Hepatocyte (in vitro differentiated cells): ENCODE measurements around the gene PTPN12. TPM values are rescaled to one million over a fixed set of nuclear protein-coding genes. Genes with fewer than 3 reads are reported as not detected.

Experiments
- DNase-seq: peaks from one replicate; pipeline ENCODE4 v3.0.0-alpha.2; 2016; ENCODE audit warnings: low spot score
- H2AFZ ChIP-seq: fragments of 200-600 bp; sonication (generic); 2 replicates; pipeline ENCODE4 v1.6.0; 2016; ENCODE audit warnings: antibody characterized with exemption, mild to moderate bottlenecking
- H3K27ac ChIP-seq: fragments of 200-600 bp; sonication (generic); 2 replicates; pipeline ENCODE4 v1.5.1; 2016; ENCODE audit warnings: mild to moderate bottlenecking
- H3K27me3 ChIP-seq: fragments of 200-600 bp; sonication (generic); 2 replicates; pipeline ENCODE4 v1.6.1; 2016
- H3K36me3 ChIP-seq: fragments of 200-600 bp; sonication (generic); replicated peaks from 2 replicates; pipeline ENCODE4 v1.5.1; 2016; ENCODE audit warnings: low read depth; ENCODE audit not compliant: insufficient read depth
- H3K4me1 ChIP-seq: fragments of 200-600 bp; sonication (generic); 2 replicates; pipeline ENCODE4 v1.5.1; 2016; ENCODE audit warnings: mild to moderate bottlenecking, moderate library complexity; ENCODE audit not compliant: insufficient read depth
- H3K4me2 ChIP-seq: fragments of 200-600 bp; sonication (generic); 2 replicates; pipeline ENCODE4 v1.6.0; 2016
- H3K4me3 ChIP-seq: fragments of 200-600 bp; sonication (generic); 2 replicates; pipeline ENCODE4 v1.5.1; 2016; ENCODE audit warnings: mild to moderate bottlenecking
- H3K79me2 ChIP-seq: fragments of 200-600 bp; sonication (generic); 2 replicates; pipeline ENCODE4 v1.6.0; 2017; ENCODE audit warnings: mild to moderate bottlenecking
- H3K9me2 ChIP-seq: fragments of 200-600 bp; sonication (generic); replicated peaks from 2 replicates; pipeline ENCODE4 v1.6.0; 2017; ENCODE audit warnings: mild to moderate bottlenecking; ENCODE audit not compliant: insufficient read depth
- H3K9me3 ChIP-seq: fragments of 200-600 bp; sonication (generic); 2 replicates; pipeline ENCODE4 v1.5.1; 2016; ENCODE audit warnings: low read depth, mild to moderate bottlenecking
- H4K20me1 ChIP-seq: fragments of 200-600 bp; sonication (generic); 2 replicates; pipeline ENCODE4 v1.6.0; 2016; ENCODE audit warnings: mild to moderate bottlenecking; ENCODE audit not compliant: insufficient read depth, poor library complexity, severe bottlenecking
- CTCF ChIP-seq: fragments of 200-600 bp; sonication (generic); IDR thresholded peaks from 2 replicates; pipeline ENCODE4 v1.5.1; 2016; ENCODE audit warnings: antibody characterized with exemption, mild to moderate bottlenecking; ENCODE audit not compliant: poor library complexity
- EZH2 ChIP-seq: fragments of 200-600 bp; sonication (generic); IDR thresholded peaks from 2 replicates; pipeline ENCODE4 v1.6.1; 2016; ENCODE audit warnings: antibody characterized with exemption, mild to moderate bottlenecking, borderline replicate concordance
- EZH2phosphoT487 ChIP-seq: fragments of 200-600 bp; sonication (generic); IDR thresholded peaks from one replicate; pipeline ENCODE4 v1.6.1; 2018; ENCODE audit warnings: antibody characterized with exemption, mild to moderate bottlenecking, low read depth, moderate library complexity; ENCODE audit not compliant: unreplicated experiment, severe bottlenecking
- WGBS: methylation state at CpG from one replicate; pipeline ENCODE4 v1.1.6; 2016; ENCODE audit warnings: low lambda C conversion rate; ENCODE audit errors: missing lambda C conversion rate; 5-methylcytosine and 5-hydroxymethylcytosine counted together
- polyA plus RNA-seq: library from polyadenylated mRNA; unstranded; fragments of >200 nt; fragmentation: Nextera tagmentation; extraction: Ambion mirVana; gene quantifications from 2 replicates; pipeline ENCODE4 v1.2.1, GENCODE V29; 2016
- total RNA-seq: library from RNA; depleted of rRNA; stranded (reverse); fragments of >200 nt; gene quantifications from 2 replicates; pipeline ENCODE4 v1.2.3, GENCODE V29; 2014

PTPN12 gene
- total and polyA plus RNA-seq, 2 experiments from 2014 or later: 16.4 to 50.5 TPM

DNA sequence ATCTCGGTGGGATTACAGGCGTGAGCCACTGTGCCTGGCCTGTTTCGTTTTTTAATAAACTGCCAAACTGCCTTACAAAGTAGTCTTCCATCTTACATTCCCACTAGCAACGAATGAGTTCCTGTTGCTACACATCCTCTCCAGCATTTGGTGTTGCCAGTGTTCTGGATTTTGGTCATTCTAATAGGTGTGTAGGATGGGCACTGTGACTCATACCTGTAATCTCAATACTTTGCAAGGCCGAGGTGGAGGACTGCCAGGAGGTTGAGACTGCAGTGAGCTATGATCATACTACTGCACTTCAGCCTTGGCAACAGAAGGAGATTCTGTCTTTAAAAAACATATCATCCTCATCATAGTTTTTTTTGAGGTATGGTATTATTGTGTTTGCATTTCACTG, 137.8 kb downstream of the PTPN12 start:
- Histone ChIP-seq H3K27me3 (no peaks in the 10 kb centered on the region), H2AFZ (no peak overlapping the region), H3K79me2 (peaks cover 9% of the 10 kb centered on the region), H3K4me2 (no peak overlapping the region), H4K20me1 (no peaks in the 10 kb centered on the region), H3K4me1 (peaks cover 5% of the 10 kb centered on the region), H3K36me3 (no peaks in the 10 kb centered on the region), H3K4me3 (no peak overlapping the region), H3K9me3 (no peaks in the 10 kb centered on the region), H3K9me2 (no peaks in the 10 kb centered on the region), H3K27ac (no peak overlapping the region)
- TF ChIP-seq EZH2 (no peak), EZH2phosphoT487 (no peak), CTCF (no peak)
- DNase-seq: peak; percentile 23
- WGBS: 79% methylated on average over 5 of the region's 5 CpGs

DNA sequence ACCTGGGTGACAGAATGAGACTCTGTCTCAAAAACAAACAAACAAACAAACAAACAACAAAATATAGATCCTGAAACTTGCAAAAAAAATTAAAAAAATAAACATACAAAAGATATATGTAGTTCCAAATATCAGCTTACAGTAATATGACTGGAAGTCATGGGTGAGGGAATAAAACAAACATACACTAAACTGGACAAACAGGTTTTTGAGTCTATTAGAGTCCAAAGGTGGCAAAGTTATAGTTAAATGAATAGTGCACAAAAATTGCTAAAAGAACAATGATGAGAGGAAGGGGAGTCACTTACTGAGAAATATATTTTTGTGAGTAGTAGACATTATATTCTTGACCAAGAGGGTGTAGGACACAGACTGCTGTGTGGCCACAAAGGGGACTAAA, 142.5 kb downstream of the PTPN12 start:
- DNase-seq: peak; percentile 31
- no peak overlapping the region for H3K4me3 ChIP-seq
- no peaks in the 10 kb centered on the region for H3K27me3 ChIP-seq
- no peaks in the 10 kb centered on the region for H4K20me1 ChIP-seq
- no peaks in the 10 kb centered on the region for H3K36me3 ChIP-seq
- no peaks in the 10 kb centered on the region for H3K9me2 ChIP-seq
- no peaks in the 10 kb centered on the region for H3K9me3 ChIP-seq
- no peak overlapping the region for H2AFZ ChIP-seq
- H3K79me2 ChIP-seq: peaks cover 29% of the 10 kb centered on the region
- peaks cover 13% of the 10 kb centered on the region for H3K4me1 ChIP-seq
- TF ChIP-seq CTCF (no peak), EZH2phosphoT487 (no peak), EZH2 (no peak)
- peak overlapping the region; percentile 79 for H3K27ac ChIP-seq
- H3K4me2 ChIP-seq: peak overlapping the region; percentile 58

DNA sequence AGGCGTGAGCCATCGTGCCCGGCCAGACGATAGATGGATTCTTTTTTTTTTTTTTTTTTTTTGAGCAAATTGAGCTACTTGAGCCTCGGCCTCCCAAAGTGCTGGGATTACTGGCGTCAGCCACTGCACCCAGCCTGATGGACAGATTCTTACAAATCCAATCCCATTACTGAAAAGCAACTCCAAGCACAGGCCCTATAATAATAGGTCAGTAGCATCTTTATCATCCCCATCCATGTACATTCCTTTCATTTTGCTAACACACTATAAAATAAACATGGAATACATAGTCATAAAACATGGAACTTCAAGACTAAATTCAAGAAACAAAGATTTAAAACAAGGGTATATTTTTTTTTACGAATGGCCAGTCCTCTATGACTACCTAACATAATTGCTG, 143.2 kb downstream of the PTPN12 start:
- no peak overlapping the region for H3K4me3 ChIP-seq
- H3K9me3 ChIP-seq: no peaks in the 10 kb centered on the region
- H2AFZ ChIP-seq: no peak overlapping the region
- TF ChIP-seq EZH2phosphoT487: no peak
- TF ChIP-seq CTCF: no peak
- no peak for TF ChIP-seq EZH2
- no peaks in the 10 kb centered on the region for H3K36me3 ChIP-seq
- peak overlapping the region; percentile 58 for H3K4me2 ChIP-seq
- 93% methylated on average over 7 of the region's 7 CpGs for WGBS
- peak overlapping the region; percentile 48 for H3K27ac ChIP-seq
- no peak for DNase-seq
- no peaks in the 10 kb centered on the region for H3K27me3 ChIP-seq
- no peaks in the 10 kb centered on the region for H3K9me2 ChIP-seq
- no peaks in the 10 kb centered on the region for H4K20me1 ChIP-seq
- peaks cover 20% of the 10 kb centered on the region for H3K4me1 ChIP-seq
- H3K79me2 ChIP-seq: peaks cover 33% of the 10 kb centered on the region

GRCh38 chr7:77684030-77684429, 146.9 kb downstream of the PTPN12 start:
- H2AFZ ChIP-seq: no peak overlapping the region
- TF ChIP-seq CTCF: no peak
- no peak for TF ChIP-seq EZH2
- TF ChIP-seq EZH2phosphoT487: no peak
- H3K27me3 ChIP-seq: no peaks in the 10 kb centered on the region
- H3K36me3 ChIP-seq: no peaks in the 10 kb centered on the region
- 43% methylated on average over 9 of the region's 9 CpGs for WGBS
- H3K27ac ChIP-seq: peak overlapping the region; percentile 70
- no peak overlapping the region for H3K4me2 ChIP-seq
- H4K20me1 ChIP-seq: no peaks in the 10 kb centered on the region
- H3K79me2 ChIP-seq: peaks cover 45% of the 10 kb centered on the region
- DNase-seq: peak; percentile 41
- no peaks in the 10 kb centered on the region for H3K9me2 ChIP-seq
- H3K4me1 ChIP-seq: peaks cover 28% of the 10 kb centered on the region
- no peaks in the 10 kb centered on the region for H3K9me3 ChIP-seq
- no peak overlapping the region for H3K4me3 ChIP-seq
